Hepatocyte (in vitro differentiated cells): Measurements from ENCODE around the gene SATB1. TPM values are rescaled to one million over a fixed set of nuclear protein-coding genes. Genes with fewer than 3 reads are reported as not detected.

ENCODE experiments used
- DNase-seq: peaks from one replicate; pipeline ENCODE4 v3.0.0-alpha.2; 2016; ENCODE audit warnings: low spot score
- H2AFZ ChIP-seq: fragments of 200-600 bp; sonication (generic); 2 replicates; pipeline ENCODE4 v1.6.0; 2016; ENCODE audit warnings: antibody characterized with exemption, mild to moderate bottlenecking
- H3K27ac ChIP-seq: fragments of 200-600 bp; sonication (generic); 2 replicates; pipeline ENCODE4 v1.5.1; 2016; ENCODE audit warnings: mild to moderate bottlenecking
- H3K27me3 ChIP-seq: fragments of 200-600 bp; sonication (generic); 2 replicates; pipeline ENCODE4 v1.6.1; 2016
- H3K36me3 ChIP-seq: fragments of 200-600 bp; sonication (generic); replicated peaks from 2 replicates; pipeline ENCODE4 v1.5.1; 2016; ENCODE audit warnings: low read depth; ENCODE audit not compliant: insufficient read depth
- H3K4me1 ChIP-seq: fragments of 200-600 bp; sonication (generic); 2 replicates; pipeline ENCODE4 v1.5.1; 2016; ENCODE audit warnings: mild to moderate bottlenecking, moderate library complexity; ENCODE audit not compliant: insufficient read depth
- H3K4me2 ChIP-seq: fragments of 200-600 bp; sonication (generic); 2 replicates; pipeline ENCODE4 v1.6.0; 2016
- H3K4me3 ChIP-seq: fragments of 200-600 bp; sonication (generic); 2 replicates; pipeline ENCODE4 v1.5.1; 2016; ENCODE audit warnings: mild to moderate bottlenecking
- H3K79me2 ChIP-seq: fragments of 200-600 bp; sonication (generic); 2 replicates; pipeline ENCODE4 v1.6.0; 2017; ENCODE audit warnings: mild to moderate bottlenecking
- H3K9me2 ChIP-seq: fragments of 200-600 bp; sonication (generic); replicated peaks from 2 replicates; pipeline ENCODE4 v1.6.0; 2017; ENCODE audit warnings: mild to moderate bottlenecking; ENCODE audit not compliant: insufficient read depth
- H3K9me3 ChIP-seq: fragments of 200-600 bp; sonication (generic); 2 replicates; pipeline ENCODE4 v1.5.1; 2016; ENCODE audit warnings: low read depth, mild to moderate bottlenecking
- H4K20me1 ChIP-seq: fragments of 200-600 bp; sonication (generic); 2 replicates; pipeline ENCODE4 v1.6.0; 2016; ENCODE audit warnings: mild to moderate bottlenecking; ENCODE audit not compliant: insufficient read depth, poor library complexity, severe bottlenecking
- CTCF ChIP-seq: fragments of 200-600 bp; sonication (generic); IDR thresholded peaks from 2 replicates; pipeline ENCODE4 v1.5.1; 2016; ENCODE audit warnings: antibody characterized with exemption, mild to moderate bottlenecking; ENCODE audit not compliant: poor library complexity
- EZH2 ChIP-seq: fragments of 200-600 bp; sonication (generic); IDR thresholded peaks from 2 replicates; pipeline ENCODE4 v1.6.1; 2016; ENCODE audit warnings: antibody characterized with exemption, mild to moderate bottlenecking, borderline replicate concordance
- EZH2phosphoT487 ChIP-seq: fragments of 200-600 bp; sonication (generic); IDR thresholded peaks from one replicate; pipeline ENCODE4 v1.6.1; 2018; ENCODE audit warnings: antibody characterized with exemption, mild to moderate bottlenecking, low read depth, moderate library complexity; ENCODE audit not compliant: unreplicated experiment, severe bottlenecking
- WGBS: methylation state at CpG from one replicate; pipeline ENCODE4 v1.1.6; 2016; ENCODE audit warnings: low lambda C conversion rate; ENCODE audit errors: missing lambda C conversion rate; 5-methylcytosine and 5-hydroxymethylcytosine counted together
- polyA plus RNA-seq: library from polyadenylated mRNA; unstranded; fragments of >200 nt; fragmentation: Nextera tagmentation; extraction: Ambion mirVana; gene quantifications from 2 replicates; pipeline ENCODE4 v1.2.1, GENCODE V29; 2016
- total RNA-seq: library from RNA; depleted of rRNA; stranded (reverse); fragments of >200 nt; gene quantifications from 2 replicates; pipeline ENCODE4 v1.2.3, GENCODE V29; 2014

Gene SATB1
- total and polyA plus RNA-seq, 2 experiments from 2014 or later: 10.0 to 30.7 TPM

- peak; percentile 78 for DNase-seq
- WGBS: under 1% methylated on average over 28 of the region's 47 CpGs
Observed at GRCh38 chr3:18425641-18426257, 610 bp upstream of the SATB1 start.

DNA sequence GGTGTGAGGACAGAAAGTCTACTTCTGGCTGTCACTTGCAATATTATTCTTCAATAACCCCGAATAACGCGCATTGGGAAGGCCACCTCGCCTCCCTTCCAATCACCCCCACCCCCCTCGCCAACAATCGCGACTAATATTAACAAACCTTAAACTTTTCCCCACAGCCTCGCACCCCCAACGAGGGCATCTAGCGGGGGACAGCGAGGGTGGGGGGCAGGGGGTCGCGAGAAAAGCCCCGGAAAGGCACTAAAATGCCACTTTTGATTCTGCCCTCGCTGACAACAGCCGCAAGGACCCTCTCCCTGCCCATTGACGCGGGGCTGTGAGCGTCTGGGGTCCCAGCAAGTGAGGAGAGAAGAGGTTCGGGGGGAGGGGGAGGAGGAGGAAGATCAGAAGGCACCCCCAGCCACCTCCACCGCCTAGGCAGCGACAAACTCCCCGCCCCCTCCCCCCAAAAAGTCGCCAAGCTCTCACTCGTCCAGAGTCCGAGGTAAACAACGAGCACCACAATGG lies 868 bp downstream of the SATB1 start:
- 1% methylated on average over 8 of the region's 27 CpGs for WGBS
- Histone ChIP-seq H3K27ac (peak overlapping the region; percentile 91), H3K27me3 (no peaks in the 10 kb centered on the region), H3K36me3 (no peaks in the 10 kb centered on the region), H2AFZ (peak overlapping the region; percentile 97), H3K9me2 (no peaks in the 10 kb centered on the region), H3K4me1 (peaks cover 8% of the 10 kb centered on the region), H3K4me2 (peak overlapping the region; percentile 96), H3K9me3 (no peaks in the 10 kb centered on the region), H3K4me3 (peak overlapping the region; percentile 99), H3K79me2 (peaks cover 33% of the 10 kb centered on the region), H4K20me1 (no peaks in the 10 kb centered on the region)
- no peak for TF ChIP-seq CTCF
- TF ChIP-seq EZH2phosphoT487: no peak
- no peak for TF ChIP-seq EZH2
- DNase-seq: peak; percentile 12

More at GRCh38 chr3:18425641-18426257, 610 bp upstream of the SATB1 start:
- TF ChIP-seq EZH2 (no peak), EZH2phosphoT487 (no peak)
- Histone ChIP-seq H3K79me2 (peaks cover 33% of the 10 kb centered on the region), H3K9me3 (no peaks in the 10 kb centered on the region), H3K27ac (peak overlapping the region; percentile 91), H3K4me3 (peak overlapping the region; percentile 99), H3K36me3 (no peaks in the 10 kb centered on the region), H2AFZ (peak overlapping the region; percentile 97), H3K9me2 (no peaks in the 10 kb centered on the region), H3K4me2 (peak overlapping the region; percentile 96), H4K20me1 (no peaks in the 10 kb centered on the region), H3K4me1 (no peaks in the 10 kb centered on the region), H3K27me3 (no peaks in the 10 kb centered on the region)

DNA sequence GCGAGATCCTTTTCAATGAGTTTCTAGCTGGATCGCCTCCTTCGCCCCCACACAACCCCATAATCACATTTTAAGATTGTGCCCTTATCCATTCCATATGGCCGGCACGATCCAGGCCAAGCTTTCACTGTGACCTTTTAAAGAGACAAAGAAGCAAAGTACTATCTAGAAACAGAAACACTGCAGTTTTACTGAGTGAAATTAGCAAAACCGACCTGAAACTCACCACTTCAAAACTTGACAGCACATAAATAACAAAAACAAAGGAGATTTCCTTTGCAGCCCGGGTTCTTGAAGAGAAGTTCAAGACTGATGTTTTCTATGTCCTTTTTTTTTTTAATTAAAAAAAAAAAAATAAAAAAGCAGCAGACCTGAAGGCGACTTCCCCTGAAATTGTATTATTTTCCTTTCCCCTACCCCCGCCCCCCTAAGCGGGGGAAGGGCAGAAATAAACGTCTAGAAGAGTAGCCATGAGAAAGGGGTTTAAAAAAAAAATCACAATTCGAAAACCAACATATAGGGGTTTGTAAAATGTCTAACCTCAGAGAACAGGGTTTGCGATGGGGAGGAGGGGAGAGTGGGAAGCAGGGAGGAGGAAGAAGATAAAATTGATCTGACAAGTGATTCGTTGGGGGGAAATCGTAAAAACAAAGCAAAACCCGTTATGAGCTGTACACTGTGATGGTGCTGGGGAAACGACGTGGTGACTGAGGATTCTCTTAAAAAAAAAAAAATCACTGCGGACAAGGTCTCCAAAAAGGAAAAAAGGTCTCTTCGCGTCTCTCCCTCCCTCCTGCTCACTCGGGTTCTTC lies 1.5 kb downstream of the SATB1 start:
- no peaks in the 10 kb centered on the region for H3K27me3 ChIP-seq
- peak overlapping the region; percentile 97 for H2AFZ ChIP-seq
- TF ChIP-seq CTCF: no peak
- TF ChIP-seq EZH2phosphoT487: no peak
- TF ChIP-seq EZH2: no peak
- no peaks in the 10 kb centered on the region for H3K9me3 ChIP-seq
- no peaks in the 10 kb centered on the region for H4K20me1 ChIP-seq
- peak overlapping the region; percentile 91 for H3K27ac ChIP-seq
- peak; percentile 48 for DNase-seq
- H3K36me3 ChIP-seq: no peaks in the 10 kb centered on the region
- peak overlapping the region; percentile 99 for H3K4me3 ChIP-seq
- peaks cover 12% of the 10 kb centered on the region for H3K4me1 ChIP-seq
- H3K9me2 ChIP-seq: no peaks in the 10 kb centered on the region
- WGBS: 2% methylated on average over 22 of the region's 22 CpGs
- H3K4me2 ChIP-seq: peak overlapping the region; percentile 96
- peaks cover 33% of the 10 kb centered on the region for H3K79me2 ChIP-seq

- peaks cover 33% of the 10 kb centered on the region for H3K79me2 ChIP-seq
- H3K36me3 ChIP-seq: no peaks in the 10 kb centered on the region
- H3K27me3 ChIP-seq: no peaks in the 10 kb centered on the region
- no peaks in the 10 kb centered on the region for H3K9me2 ChIP-seq
- TF ChIP-seq EZH2 (no peak), CTCF (no peak), EZH2phosphoT487 (no peak)
- 19% methylated on average over 5 of the region's 5 CpGs for WGBS
- no peak overlapping the region for H3K27ac ChIP-seq
- no peaks in the 10 kb centered on the region for H3K9me3 ChIP-seq
- peak overlapping the region; percentile 96 for H3K4me2 ChIP-seq
- H2AFZ ChIP-seq: peak overlapping the region; percentile 97
- DNase-seq: peak; percentile 10
- no peaks in the 10 kb centered on the region for H4K20me1 ChIP-seq
- peak overlapping the region; percentile 99 for H3K4me3 ChIP-seq
- H3K4me1 ChIP-seq: peaks cover 13% of the 10 kb centered on the region
Observed at GRCh38 chr3:18422972-18423371, 2.2 kb downstream of the SATB1 start.
